Ovary (tissue), 9 donors: ENCODE data around the gene CPT1B. TPM values are rescaled to one million over a fixed set of nuclear protein-coding genes. Genes with fewer than 3 reads are reported as not detected.
"Not testable (repeated sequence)": the region's sequence is repeated elsewhere in the genome, so short reads cannot be mapped to it uniquely, and the experiment has no call there.

Experiments
- DNase-seq, 5 donors: peaks; one replicate each; pipeline ENCODE4 v3.0.0-alpha.2; 2019 to 2020
- H3K27ac ChIP-seq, 2 donors: fragments of 200-600 bp; one replicate each; pipeline versions ENCODE4 v1.5.1 to v1.8.0; 2019 to 2022
- H3K27me3 ChIP-seq: fragments of 200-600 bp; one replicate; pipeline ENCODE4 v1.8.0; 2022
- H3K36me3 ChIP-seq: fragments of 200-600 bp; sonication (generic); one replicate; pipeline ENCODE4 v1.5.1; 2019
- H3K4me1 ChIP-seq: one replicate; pipeline ENCODE4 v1.8.1; 2013; ENCODE audit warnings: mild to moderate bottlenecking, moderate library complexity; ENCODE audit not compliant: insufficient read depth
- H3K4me3 ChIP-seq: fragments of 200-600 bp; sonication (generic); one replicate; pipeline ENCODE4 v1.5.1; 2017
- H3K9me3 ChIP-seq, 2 donors: fragments of 200-600 bp in 1 of 2; sonication (generic) in 1 of 2; one replicate each; pipeline versions ENCODE4 v1.5.1 to v1.8.1; 2013 to 2019; ENCODE audit warnings: mild to moderate bottlenecking in 1 of 2, moderate library complexity in 1 of 2
- EP300 ChIP-seq: sonication (generic); formaldehyde crosslinking; IDR thresholded peaks from one replicate; pipeline ENCODE4 v1.6.1; 2017; ENCODE audit warnings: antibody characterized with exemption
- POLR2A ChIP-seq: fragments of 450-650 bp; IDR thresholded peaks from one replicate; pipeline ENCODE4 v1.6.1; 2017; ENCODE audit warnings: antibody characterized with exemption, mild to moderate bottlenecking, moderate library complexity
- WGBS, 3 donors: extraction: QIAGEN DNeasy Blood & Tissue Kit in 1 of 3; methylation state at CpG; one replicate each; pipeline versions ENCODE4 v1.1.5 to v1.1.7; 2013 to 2017; 5-methylcytosine and 5-hydroxymethylcytosine counted together
- intact Hi-C, 4 donors: fragments of 100-400 bp; cut with DNase I; formaldehyde crosslinking; loops; one replicate each; pipeline versions ENCODE4 v1.11.0 to v1.15.1; 2022 to 2023
- polyA plus RNA-seq, 2 donors: library from polyadenylated mRNA; stranded (reverse); fragments of 200-250 nt in 1 of 2; fragments of 350-450 nt in 1 of 2; fragmentation: Illumina TruSeq in 1 of 2; extraction: RNeasy Lipid Tissue Mini Kit (QIAGEN cat#74804) in 1 of 2; gene quantifications; one replicate each; pipeline ENCODE4 v1.2.3, GENCODE V29; 2013 to 2014
- total RNA-seq, 7 donors: library from RNA; depleted of rRNA in 2 of 7; stranded (reverse); fragments of >200 nt in 2 of 7; fragmentation: NEBNext Ultra II Directional in 3 of 7; extraction: Animal tissue kit (Norgen Biotek cat#: 25700) in 3 of 7; gene quantifications; one replicate each; pipeline versions ENCODE4 v1.1.0 to v1.2.4, GENCODE V29; 2016 to 2023
- TF ChIP-seq, protein P1 (sequence below), 3 donors: fragments of 450-650 bp in 2 of 3; fragments of 200-600 bp in 1 of 3; IDR thresholded peaks; one replicate each; pipeline versions ENCODE4 v1.5.1 to v1.8.0; 2016 to 2022; ENCODE audit warnings: antibody characterized with exemption in 3 of 3, mild to moderate bottlenecking in 1 of 3
- donor health status: DM: no; HTN: no; CAD: no; lungs with moderate emphysema.
- donor health status: DM: no; HTN: no; CAD: no.
- donor health status: Bipolar disorder and iron deficiency.
- donor health status: DM: yes; HTN: yes; CAD: no.
- donor health status: DM: no; HTN: no; CAD: no.
- donor health status: DM: yes; HTN: yes; CAD: no.

The CPT1B gene
- total and polyA plus RNA-seq, 9 donors = 2.5 to 10.6 (median 4.4) TPM

- Histone ChIP-seq H3K9me3 (no peaks in the 10 kb centered on the region), H3K27me3 (no peaks in the 10 kb centered on the region), H3K4me3 (no peak overlapping the region), H3K27ac (no peak overlapping the region), H3K36me3 (no peaks in the 10 kb centered on the region), H3K4me1 (no peaks in the 10 kb centered on the region)
- DNase-seq = no peak
- intact Hi-C loops = no loop called here
- 85 to 90% (median 90%) methylated on average over 17 of the region's 17 CpGs for WGBS, 3 donors
- TF ChIP-seq EP300 (no peak), POLR2A (no peak)
- TF ChIP-seq, protein P1, sequence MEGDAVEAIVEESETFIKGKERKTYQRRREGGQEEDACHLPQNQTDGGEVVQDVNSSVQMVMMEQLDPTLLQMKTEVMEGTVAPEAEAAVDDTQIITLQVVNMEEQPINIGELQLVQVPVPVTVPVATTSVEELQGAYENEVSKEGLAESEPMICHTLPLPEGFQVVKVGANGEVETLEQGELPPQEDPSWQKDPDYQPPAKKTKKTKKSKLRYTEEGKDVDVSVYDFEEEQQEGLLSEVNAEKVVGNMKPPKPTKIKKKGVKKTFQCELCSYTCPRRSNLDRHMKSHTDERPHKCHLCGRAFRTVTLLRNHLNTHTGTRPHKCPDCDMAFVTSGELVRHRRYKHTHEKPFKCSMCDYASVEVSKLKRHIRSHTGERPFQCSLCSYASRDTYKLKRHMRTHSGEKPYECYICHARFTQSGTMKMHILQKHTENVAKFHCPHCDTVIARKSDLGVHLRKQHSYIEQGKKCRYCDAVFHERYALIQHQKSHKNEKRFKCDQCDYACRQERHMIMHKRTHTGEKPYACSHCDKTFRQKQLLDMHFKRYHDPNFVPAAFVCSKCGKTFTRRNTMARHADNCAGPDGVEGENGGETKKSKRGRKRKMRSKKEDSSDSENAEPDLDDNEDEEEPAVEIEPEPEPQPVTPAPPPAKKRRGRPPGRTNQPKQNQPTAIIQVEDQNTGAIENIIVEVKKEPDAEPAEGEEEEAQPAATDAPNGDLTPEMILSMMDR (IDR thresholded peaks at IDR 0.05) = no peak
Measured at GRCh38 chr22:50610581-50610980, 32.4 kb upstream of the CPT1B start.

DNA sequence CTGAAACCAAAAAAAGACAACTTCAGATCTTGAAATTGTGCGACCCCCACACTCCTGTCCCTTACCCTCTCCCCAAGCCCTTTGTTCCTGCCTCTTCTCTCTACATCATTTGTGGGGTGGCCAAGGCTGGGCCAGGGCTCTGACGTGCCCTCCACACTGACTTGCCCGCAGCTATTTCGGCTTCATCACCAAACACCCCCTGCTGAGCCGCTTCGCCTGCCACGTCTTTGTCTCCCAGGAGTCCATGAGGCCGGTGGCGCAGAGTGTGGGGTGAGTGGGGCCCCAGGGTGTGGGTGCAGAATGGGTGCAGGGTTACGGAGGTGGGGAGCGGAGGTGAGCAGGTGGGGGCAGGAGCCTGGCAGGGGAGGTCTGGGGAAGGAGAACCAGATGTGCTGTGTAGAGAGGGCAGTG lies 31.8 kb upstream of the CPT1B start:
- Histone ChIP-seq H3K27me3 (no peaks in the 10 kb centered on the region), H3K4me3 (no peak overlapping the region), H3K36me3 (no peaks in the 10 kb centered on the region), H3K9me3 (no peaks in the 10 kb centered on the region), H3K27ac (no peak overlapping the region), H3K4me1 (no peaks in the 10 kb centered on the region)
- intact Hi-C loops = no loop called here
- 84 to 92% (median 87%) methylated on average over 11 of the region's 11 CpGs for WGBS, 3 donors
- no peak for DNase-seq
- TF ChIP-seq, protein P1 (IDR thresholded peaks at IDR 0.05) = no peak
- TF ChIP-seq POLR2A (no peak), EP300 (no peak)

DNA sequence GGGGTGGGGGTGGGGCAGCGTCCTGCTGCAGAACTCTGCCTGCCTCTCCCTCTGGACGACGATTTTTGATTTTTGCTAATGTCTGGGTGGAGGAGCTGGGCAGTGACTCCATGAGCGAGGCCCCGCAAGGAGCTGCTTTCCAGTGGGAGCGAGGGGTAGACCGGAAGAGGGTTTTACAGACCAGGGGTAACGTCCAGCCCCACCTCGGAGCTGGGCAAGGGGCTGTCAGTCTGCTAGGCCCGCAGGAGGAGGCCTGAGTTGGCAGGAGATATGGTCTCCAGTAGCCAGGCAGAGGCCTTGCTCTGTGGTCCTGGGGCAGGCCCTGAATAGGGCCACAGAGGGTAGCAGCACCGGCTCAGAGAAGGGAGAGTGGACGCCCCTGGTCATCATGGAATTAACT lies 31.4 kb upstream of the CPT1B start:
- WGBS, 3 donors = 81 to 85% (median 82%) methylated on average over 12 of the region's 12 CpGs
- H3K4me1 ChIP-seq = no peaks in the 10 kb centered on the region
- no peaks in the 10 kb centered on the region for H3K36me3 ChIP-seq
- intact Hi-C loops = no loop called here
- TF ChIP-seq POLR2A (no peak), EP300 (no peak)
- TF ChIP-seq, protein P1 (IDR thresholded peaks at IDR 0.05) = no peak
- no peaks in the 10 kb centered on the region for H3K9me3 ChIP-seq
- H3K27ac ChIP-seq = no peak overlapping the region
- no peak overlapping the region for H3K4me3 ChIP-seq
- DNase-seq = no peak
- H3K27me3 ChIP-seq = no peaks in the 10 kb centered on the region

- 88 to 90% (median 90%) methylated on average over 10 of the region's 10 CpGs for WGBS, 3 donors
- no peaks in the 10 kb centered on the region for H3K4me1 ChIP-seq
- no peak overlapping the region for H3K4me3 ChIP-seq
- H3K27me3 ChIP-seq = no peaks in the 10 kb centered on the region
- H3K36me3 ChIP-seq = no peaks in the 10 kb centered on the region
- TF ChIP-seq, protein P1 (IDR thresholded peaks at IDR 0.05) = no peak
- TF ChIP-seq EP300 (no peak), POLR2A (no peak)
- no peaks in the 10 kb centered on the region for H3K9me3 ChIP-seq
- DNase-seq = no peak
- intact Hi-C loops = no loop called here
- H3K27ac ChIP-seq = no peak overlapping the region
Measured at GRCh38 chr22:50608996-50609395, 30.8 kb upstream of the CPT1B start.

GRCh38 chr22:50608058-50608840 lies 30.0 kb upstream of the CPT1B start:
- H3K36me3 ChIP-seq, intact Hi-C loops, DNase-seq, H3K4me3 ChIP-seq, H3K27ac ChIP-seq, H3K27me3 ChIP-seq, H3K9me3 ChIP-seq, H3K4me1 ChIP-seq: not testable (repeated sequence)
- 85 to 88% (median 87%) methylated on average over 39 of the region's 39 CpGs for WGBS, 3 donors
